GM19324 (cell line): ENCODE results near the gene PSMC3.

Experiments
- ATAC-seq: cut with Tn5 transposase; IDR thresholded peaks from one replicate; pipeline ENCODE4 v1.9.1; 2021; ENCODE audit warnings: mild to moderate bottlenecking, moderate library complexity; ENCODE audit not compliant: unreplicated experiment, low FRiP score

Gene PSMC3

DNA sequence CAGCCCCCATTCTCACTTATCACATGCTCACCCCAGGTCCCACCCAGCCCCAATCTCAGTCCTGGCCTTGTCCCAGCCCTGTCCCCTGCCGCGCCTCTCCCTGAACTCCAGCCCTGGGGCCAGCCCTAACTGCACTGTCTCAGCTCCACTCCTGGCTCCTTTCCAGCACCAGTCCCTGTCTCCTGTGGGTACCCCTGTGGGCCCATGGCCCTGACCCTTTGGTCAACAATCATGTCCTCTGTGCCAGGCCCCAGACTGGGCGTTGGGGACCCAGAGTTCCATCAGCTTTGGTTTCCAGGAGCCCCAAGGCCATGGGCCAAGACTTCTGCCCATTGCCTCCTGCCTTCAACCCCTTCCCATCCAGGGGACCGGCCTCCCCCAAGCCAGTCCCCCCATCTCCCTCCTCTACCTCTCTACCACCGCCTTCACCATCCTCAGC is 48.6 kb downstream of the PSMC3 start:
- no peak for ATAC-seq

DNA sequence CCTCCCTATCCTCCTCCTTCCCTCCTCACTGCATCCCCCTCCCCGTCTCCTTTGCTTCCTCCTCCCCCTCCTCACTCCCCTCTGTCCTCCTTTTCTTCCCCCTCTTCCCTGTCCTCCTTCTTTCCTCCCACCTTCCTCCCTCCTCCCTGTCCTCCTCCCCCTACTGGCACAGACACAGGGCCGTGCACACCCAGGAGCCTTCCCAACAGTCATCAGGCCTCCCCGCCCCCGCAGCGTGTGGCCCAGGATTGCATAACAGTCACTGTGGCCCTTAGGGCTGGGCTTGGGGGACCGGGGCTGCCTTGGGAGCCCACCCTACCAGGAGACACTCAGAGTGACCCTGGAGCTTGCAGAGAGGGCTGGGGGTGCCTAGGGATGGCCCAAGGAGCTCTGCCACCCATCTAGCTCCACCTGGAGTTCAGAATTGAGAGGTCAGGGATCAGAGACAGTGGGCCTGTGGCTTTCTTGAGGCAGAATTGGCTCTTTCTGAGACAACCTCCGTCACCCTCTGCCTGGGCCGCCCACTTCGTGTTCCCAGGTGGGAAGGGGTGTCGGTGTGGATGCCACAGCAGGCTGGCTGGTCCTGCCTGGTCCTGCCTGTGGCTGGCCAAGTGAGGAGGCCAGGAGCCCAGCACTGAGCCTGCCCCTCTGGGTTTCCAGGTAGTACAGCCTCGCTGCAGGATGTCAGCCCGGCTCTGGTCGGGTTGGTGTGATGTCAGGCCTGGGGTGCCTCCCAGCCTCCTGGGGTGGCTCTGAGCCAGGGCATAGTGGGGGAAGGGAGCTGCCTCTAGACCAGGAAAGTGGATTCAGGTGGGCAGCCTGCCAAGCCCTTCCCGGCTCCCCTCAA is 49.5 kb downstream of the PSMC3 start:
- no peak for ATAC-seq

- no peak for ATAC-seq
Measured at GRCh38 chr11:47376107-47376524, 50.1 kb downstream of the PSMC3 start.

- ATAC-seq: no peak
Measured at GRCh38 chr11:47375546-47376085, 50.6 kb downstream of the PSMC3 start.

- ATAC-seq: no peak
Measured at GRCh38 chr11:47375020-47375419, 51.2 kb downstream of the PSMC3 start.

DNA sequence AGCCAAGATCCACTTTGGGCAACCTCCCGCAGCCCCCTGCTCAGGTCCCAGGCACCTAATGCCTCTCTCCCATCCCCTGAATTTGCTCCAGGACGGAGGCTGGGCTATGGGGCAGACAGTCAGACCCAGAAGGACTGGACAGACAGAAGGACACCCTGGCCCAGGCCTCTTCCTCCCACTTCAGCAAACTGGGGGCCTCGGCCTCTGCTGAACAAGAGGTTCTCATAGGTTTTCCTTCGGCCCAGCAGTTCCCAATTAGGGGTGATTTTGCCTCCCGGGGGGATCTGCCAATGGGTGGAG is 51.6 kb downstream of the PSMC3 start:
- ATAC-seq: no peak

DNA sequence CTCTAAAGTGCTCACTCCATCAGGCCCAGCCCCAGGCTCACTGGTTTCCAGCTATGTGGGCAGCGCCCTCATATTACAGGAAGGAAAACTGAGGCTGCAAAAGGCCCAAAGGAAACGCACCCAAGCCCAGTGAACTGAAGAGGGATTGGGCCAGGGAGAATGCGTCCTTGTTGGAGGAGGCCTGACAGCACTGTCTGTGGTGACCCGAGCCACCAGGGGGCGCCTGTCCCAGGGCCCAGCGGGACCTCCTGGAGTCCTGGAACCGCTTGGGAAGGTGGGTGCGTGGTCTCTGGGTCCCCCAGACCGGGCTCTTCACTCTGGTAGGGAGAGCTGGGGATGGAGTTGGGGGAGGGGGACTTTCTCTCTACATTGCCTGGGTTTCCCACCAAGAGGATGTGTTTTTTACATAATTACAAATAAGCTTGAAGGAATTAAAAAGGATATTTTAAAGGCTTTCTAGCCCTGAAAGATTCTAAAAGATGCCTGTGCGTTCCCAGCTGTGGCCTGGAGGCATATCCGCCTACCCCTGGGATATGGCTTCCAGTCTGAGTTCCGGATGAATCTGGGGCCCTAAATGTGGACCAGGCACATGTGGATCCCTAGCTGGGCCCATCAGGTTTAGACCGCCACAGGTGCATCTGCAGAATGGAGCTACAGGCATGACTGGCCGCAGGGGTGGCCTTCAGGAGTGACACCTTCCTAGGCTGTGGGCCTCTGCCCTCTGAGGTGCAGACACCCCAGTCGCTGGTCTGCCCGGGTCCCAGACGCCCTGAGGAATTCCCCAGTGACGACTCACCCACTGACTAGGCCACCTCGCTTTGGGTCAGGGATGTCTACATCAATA is 52.1 kb downstream of the PSMC3 start:
- ATAC-seq: no peak

DNA sequence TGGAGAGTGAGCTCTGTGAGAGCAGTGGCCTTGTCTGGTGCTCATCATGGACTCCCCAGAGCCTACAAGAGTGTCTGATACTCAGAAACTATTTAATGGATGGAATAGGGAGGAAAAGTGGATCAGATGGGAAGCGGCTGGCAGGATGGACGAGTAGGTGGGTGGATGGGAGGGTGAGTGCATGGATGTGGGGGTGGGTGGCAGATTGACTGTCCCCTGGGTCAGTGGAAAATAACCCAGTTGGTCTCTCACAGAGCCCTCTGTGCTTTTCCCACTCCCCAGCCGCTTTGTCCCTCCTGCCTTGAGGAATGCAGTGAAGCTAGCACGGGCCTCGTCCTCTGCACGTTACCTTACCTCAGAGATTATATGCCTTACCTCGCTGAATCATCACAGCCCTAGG is 53.8 kb downstream of the PSMC3 start:
- no peak for ATAC-seq

- no peak for ATAC-seq
Measured at GRCh38 chr11:47369676-47370075, 56.6 kb downstream of the PSMC3 start.
